Duodenal mucosa (tissue), 2 donors: ENCODE results near the gene CLCA1.
A peak's percentile ranks its signal among the peaks of the same experiment; 100 is the strongest.

Experiments
- H3K27ac ChIP-seq: one replicate; pipeline ENCODE4 v1.7.0; 2013; ENCODE audit warnings: low read depth, low read length
- H3K27me3 ChIP-seq, 2 donors: one replicate each; pipeline ENCODE4 v1.7.0; 2013; ENCODE audit warnings: low read length in 2 of 2, control low read depth in 1 of 2; ENCODE audit not compliant: insufficient read depth in 2 of 2, control insufficient read depth in 1 of 2
- H3K36me3 ChIP-seq, 2 donors: one replicate each; pipeline ENCODE4 v1.7.0; 2013; ENCODE audit warnings: low read length in 2 of 2, control low read depth in 1 of 2; ENCODE audit not compliant: insufficient read depth in 2 of 2, control insufficient read depth in 1 of 2
- H3K4me1 ChIP-seq, 2 donors: one replicate each; pipeline ENCODE4 v1.7.0; 2013; ENCODE audit warnings: low read length in 2 of 2, control low read depth in 1 of 2; ENCODE audit not compliant: insufficient read depth in 2 of 2, control insufficient read depth in 1 of 2
- H3K4me3 ChIP-seq, 2 donors: one replicate each; pipeline ENCODE4 v1.7.0; 2013; ENCODE audit warnings: low read length in 2 of 2, low read depth in 1 of 2
- H3K9ac ChIP-seq, 2 donors: one replicate each; pipeline ENCODE4 v1.7.0; 2013; ENCODE audit warnings: low read length in 2 of 2, low read depth in 1 of 2
- H3K9me3 ChIP-seq, 2 donors: one replicate each; pipeline ENCODE4 v1.7.0; 2013; ENCODE audit warnings: low read length in 2 of 2, control low read depth in 1 of 2; ENCODE audit not compliant: control insufficient read depth in 1 of 2

CLCA1 gene

DNA sequence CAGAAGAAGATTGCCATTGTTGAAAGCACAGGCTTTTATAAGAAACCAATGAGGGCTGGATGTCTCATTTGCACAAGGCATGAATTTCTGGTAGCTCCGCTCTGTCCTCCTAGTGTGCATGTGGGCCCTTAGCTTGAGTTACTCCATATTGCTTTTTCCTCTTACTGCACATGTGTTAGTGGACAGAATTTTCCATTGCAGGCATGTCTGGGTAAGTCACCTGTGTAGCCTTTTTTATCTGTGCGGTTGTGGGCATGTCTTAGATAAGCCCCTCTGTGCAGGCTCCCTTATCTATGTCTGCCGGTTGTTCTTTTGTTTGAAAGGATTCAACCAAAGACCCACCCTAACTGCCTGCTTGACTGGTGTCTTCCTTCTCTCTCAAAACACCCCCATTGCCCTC is 7.2 kb upstream of the CLCA1 start:
- Histone ChIP-seq H3K27ac (no peak overlapping the region), H3K9me3 (no peaks in the 10 kb centered on the region), H3K4me1 (peaks cover 0 to 9% of the 10 kb centered on the region in 2 donors), H3K27me3 (no peaks in the 10 kb centered on the region), H3K9ac (no peak overlapping the region), H3K4me3 (no peak overlapping the region), H3K36me3 (no peaks in the 10 kb centered on the region)

- Histone ChIP-seq H3K36me3 (no peaks in the 10 kb centered on the region), H3K27ac (no peak overlapping the region), H3K4me1 (peaks cover 0 to 9% of the 10 kb centered on the region in 2 donors)
Measured at GRCh38 chr1:86464819-86465218, 3.9 kb upstream of the CLCA1 start.

DNA sequence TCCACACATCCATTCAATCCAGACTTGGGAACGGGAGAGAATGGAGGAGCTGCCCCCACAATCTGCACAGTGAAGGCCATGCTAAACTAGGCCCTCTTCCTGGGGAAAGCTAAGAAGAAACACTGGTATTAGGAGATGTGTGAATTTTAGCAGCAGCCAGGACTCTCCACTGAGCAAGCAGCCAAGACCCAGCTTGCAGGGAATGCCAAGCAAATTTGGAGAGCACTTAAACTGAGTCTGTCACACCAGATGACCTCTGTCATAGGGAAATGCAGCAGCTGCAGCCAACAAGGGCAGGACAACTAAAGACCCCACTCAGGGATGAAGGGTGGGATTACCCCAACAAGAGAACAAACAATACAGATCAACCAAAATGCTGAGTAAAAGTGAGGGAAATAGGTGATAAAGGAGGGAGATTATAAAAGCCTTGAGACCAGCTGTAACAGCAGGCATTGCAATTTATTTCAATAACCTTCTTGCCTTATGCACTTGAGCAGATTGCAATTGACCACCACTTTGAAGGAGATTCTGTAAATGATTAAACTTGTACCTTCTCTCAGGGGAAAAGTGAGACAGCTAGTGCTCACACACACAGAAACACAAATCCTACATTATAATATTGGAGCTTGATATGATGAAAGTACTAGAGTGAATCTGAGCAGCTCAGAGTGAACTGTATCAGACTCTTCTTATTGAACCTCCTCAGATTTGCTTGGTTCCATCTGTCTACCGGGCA is 2.5 kb upstream of the CLCA1 start:
- Histone ChIP-seq H3K9me3 (no peaks in the 10 kb centered on the region), H3K9ac (no peak overlapping the region), H3K36me3 (no peaks in the 10 kb centered on the region), H3K4me3 (no peak overlapping the region), H3K27me3 (no peaks in the 10 kb centered on the region), H3K27ac (no peak overlapping the region), H3K4me1 (peaks cover 0 to 4% of the 10 kb centered on the region in 2 donors)

More at GRCh38 chr1:86464819-86465218, 3.9 kb upstream of the CLCA1 start:
- H3K4me3 ChIP-seq = no peak overlapping the region
- no peak overlapping the region for H3K9ac ChIP-seq
- no peaks in the 10 kb centered on the region for H3K27me3 ChIP-seq
- H3K9me3 ChIP-seq = no peaks in the 10 kb centered on the region

- no peaks in the 10 kb centered on the region for H3K27me3 ChIP-seq
- no peak overlapping the region for H3K9ac ChIP-seq
- H3K36me3 ChIP-seq = no peaks in the 10 kb centered on the region
- H3K4me1 ChIP-seq = no peaks in the 10 kb centered on the region
- H3K4me3 ChIP-seq = no peak overlapping the region
- no peaks in the 10 kb centered on the region for H3K9me3 ChIP-seq
- no peak overlapping the region for H3K27ac ChIP-seq
Measured at GRCh38 chr1:86466986-86467385, 1.7 kb upstream of the CLCA1 start.

- Histone ChIP-seq H3K4me1 (no peaks in the 10 kb centered on the region), H3K4me3 (peak overlapping the region in 1 of 2 donors; percentile 44), H3K9me3 (no peaks in the 10 kb centered on the region), H3K9ac (no peak overlapping the region), H3K27ac (no peak overlapping the region), H3K27me3 (no peaks in the 10 kb centered on the region), H3K36me3 (no peaks in the 10 kb centered on the region)
Measured at GRCh38 chr1:86470859-86471258, 2.1 kb downstream of the CLCA1 start.

- no peak overlapping the region for H3K27ac ChIP-seq
- no peaks in the 10 kb centered on the region for H3K4me1 ChIP-seq
- no peaks in the 10 kb centered on the region for H3K36me3 ChIP-seq
- H3K27me3 ChIP-seq = no peaks in the 10 kb centered on the region
- H3K4me3 ChIP-seq = no peak overlapping the region
- no peaks in the 10 kb centered on the region for H3K9me3 ChIP-seq
- H3K9ac ChIP-seq = no peak overlapping the region
Measured at GRCh38 chr1:86471291-86471690, 2.6 kb downstream of the CLCA1 start.

GRCh38 chr1:86472152-86472551 is 3.4 kb downstream of the CLCA1 start:
- H3K36me3 ChIP-seq = no peaks in the 10 kb centered on the region
- no peaks in the 10 kb centered on the region for H3K9me3 ChIP-seq
- no peaks in the 10 kb centered on the region for H3K27me3 ChIP-seq
- H3K9ac ChIP-seq = no peak overlapping the region
- H3K4me3 ChIP-seq = no peak overlapping the region
- no peaks in the 10 kb centered on the region for H3K4me1 ChIP-seq
- H3K27ac ChIP-seq = no peak overlapping the region

DNA sequence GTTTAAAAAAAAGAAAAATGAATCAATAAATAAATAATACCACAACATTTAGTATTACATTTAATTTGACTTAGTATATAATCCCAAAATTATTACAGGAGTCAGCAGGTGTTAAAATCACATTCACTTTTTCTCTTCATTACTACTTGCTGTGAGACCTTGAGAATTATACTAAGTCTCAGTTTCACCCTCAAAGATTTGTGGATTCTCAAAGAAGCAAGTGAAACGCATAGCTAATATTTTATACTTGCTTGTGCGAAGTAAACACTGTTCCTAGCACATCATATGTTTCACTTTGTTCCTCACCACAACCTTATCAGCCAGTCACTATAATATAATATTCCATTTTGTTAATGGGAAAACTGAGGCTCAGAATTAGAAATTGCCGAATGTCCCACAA is 4.0 kb downstream of the CLCA1 start:
- H3K9me3 ChIP-seq = no peaks in the 10 kb centered on the region
- H3K4me3 ChIP-seq = no peak overlapping the region
- no peaks in the 10 kb centered on the region for H3K36me3 ChIP-seq

GRCh38 chr1:86477256-86477655 is 8.5 kb downstream of the CLCA1 start:
- no peaks in the 10 kb centered on the region for H3K27me3 ChIP-seq
- no peak overlapping the region for H3K27ac ChIP-seq
- no peaks in the 10 kb centered on the region for H3K36me3 ChIP-seq
- H3K4me3 ChIP-seq = no peak overlapping the region
- H3K9me3 ChIP-seq = no peaks in the 10 kb centered on the region
- no peak overlapping the region for H3K9ac ChIP-seq
- no peaks in the 10 kb centered on the region for H3K4me1 ChIP-seq

More for the DNA sequence above, 4.0 kb downstream of the CLCA1 start:
- H3K4me1 ChIP-seq = no peaks in the 10 kb centered on the region
- H3K27ac ChIP-seq = no peak overlapping the region
- no peak overlapping the region for H3K9ac ChIP-seq
- no peaks in the 10 kb centered on the region for H3K27me3 ChIP-seq

- H3K27me3 ChIP-seq = no peaks in the 10 kb centered on the region
- H3K4me1 ChIP-seq = no peaks in the 10 kb centered on the region
- no peak overlapping the region for H3K9ac ChIP-seq
- H3K27ac ChIP-seq = no peak overlapping the region
- no peaks in the 10 kb centered on the region for H3K36me3 ChIP-seq
- no peaks in the 10 kb centered on the region for H3K9me3 ChIP-seq
- no peak overlapping the region for H3K4me3 ChIP-seq
Measured at GRCh38 chr1:86477682-86478081, 9.0 kb downstream of the CLCA1 start.
